Right lobe of liver (tissue), 6 donors: ENCODE data around the gene CIDEC. TPM values are rescaled to one million over a fixed set of nuclear protein-coding genes. Genes with fewer than 3 reads are reported as not detected.

Experiments
- ATAC-seq, 4 donors: fragments of 200-7000 bp; cut with Tn5 transposase; one replicate each; pipeline ENCODE4 v1.9.1; 2020; ENCODE audit warnings: mild to moderate bottlenecking in 4 of 4, moderate library complexity in 4 of 4
- DNase-seq, 3 donors: peaks; one replicate each; pipeline ENCODE4 v3.0.0-alpha.2; 2020
- H3K27ac ChIP-seq, 3 donors: fragments of 200-600 bp; one replicate each; pipeline ENCODE4 v1.8.0; 2022
- H3K27me3 ChIP-seq, 2 donors: fragments of 200-600 bp; one replicate each; pipeline ENCODE4 v1.8.0; 2022
- H3K36me3 ChIP-seq, 4 donors: fragments of 200-600 bp; sonication (generic) in 1 of 4; one replicate each; pipeline versions ENCODE4 v1.5.1 to v1.8.0; 2017 to 2022; ENCODE audit warnings: control low read depth in 1 of 4
- H3K4me1 ChIP-seq, 4 donors: fragments of 200-600 bp; sonication (generic) in 1 of 4; one replicate each; pipeline versions ENCODE4 v1.5.1 to v1.8.0; 2017 to 2022; ENCODE audit warnings: control low read depth in 1 of 4
- H3K4me3 ChIP-seq, 3 donors: fragments of 200-600 bp; one replicate each; pipeline ENCODE4 v1.8.0; 2022
- H3K9me3 ChIP-seq, 4 donors: fragments of 200-600 bp; sonication (generic) in 1 of 4; one replicate each; pipeline versions ENCODE4 v1.5.1 to v1.8.0; 2017 to 2022; ENCODE audit warnings: control low read depth in 1 of 4
- POLR2A ChIP-seq: fragments of 450-650 bp; IDR thresholded peaks from one replicate; pipeline ENCODE4 v1.6.1; 2017; ENCODE audit warnings: antibody characterized with exemption, mild to moderate bottlenecking
- WGBS: methylation state at CpG from one replicate; pipeline ENCODE4 v1.1.6; 2018; ENCODE audit warnings: low coverage, low lambda C conversion rate; ENCODE audit not compliant: insufficient coverage; ENCODE audit errors: missing lambda C conversion rate; 5-methylcytosine and 5-hydroxymethylcytosine counted together
- intact Hi-C, 2 donors: fragments of 100-400 bp; cut with DNase I; formaldehyde crosslinking; loops; one replicate each; pipeline versions ENCODE4 v1.11.2 to v1.14.1; 2022
- total RNA-seq, 6 experiments: library from RNA; depleted of rRNA in 2 of 6; stranded (reverse); fragments of >200 nt in 2 of 6; fragmentation: NEBNext Ultra II Directional in 3 of 6; extraction: Animal tissue kit (Norgen Biotek cat#: 25700) in 3 of 6; gene quantifications; one replicate each; pipeline versions ENCODE4 v1.1.0 to v1.2.4, GENCODE V29; 2016 to 2023
- TF ChIP-seq, protein P1 (sequence below), 4 donors: fragments of 200-600 bp in 3 of 4; fragments of 450-650 bp in 1 of 4; IDR thresholded peaks; one replicate each; pipeline versions ENCODE4 v1.5.1 to v1.8.0; 2016 to 2022; ENCODE audit warnings: antibody characterized with exemption in 4 of 4, mild to moderate bottlenecking in 2 of 4
- donor health status: DM: no; HTN: yes; CAD: no.
- donor health status: DM: no; HTN: no; CAD: no.
- donor health status: DM: no; HTN: no; CAD: no.
- donor health status: DM: no; HTN: yes; CAD: no.
- donor health status: DM: no; HTN: yes; CAD: no.

Gene CIDEC
- total RNA-seq, 6 experiments from 2014 or later = 1.0 to 101 (median 2.7) TPM

DNA sequence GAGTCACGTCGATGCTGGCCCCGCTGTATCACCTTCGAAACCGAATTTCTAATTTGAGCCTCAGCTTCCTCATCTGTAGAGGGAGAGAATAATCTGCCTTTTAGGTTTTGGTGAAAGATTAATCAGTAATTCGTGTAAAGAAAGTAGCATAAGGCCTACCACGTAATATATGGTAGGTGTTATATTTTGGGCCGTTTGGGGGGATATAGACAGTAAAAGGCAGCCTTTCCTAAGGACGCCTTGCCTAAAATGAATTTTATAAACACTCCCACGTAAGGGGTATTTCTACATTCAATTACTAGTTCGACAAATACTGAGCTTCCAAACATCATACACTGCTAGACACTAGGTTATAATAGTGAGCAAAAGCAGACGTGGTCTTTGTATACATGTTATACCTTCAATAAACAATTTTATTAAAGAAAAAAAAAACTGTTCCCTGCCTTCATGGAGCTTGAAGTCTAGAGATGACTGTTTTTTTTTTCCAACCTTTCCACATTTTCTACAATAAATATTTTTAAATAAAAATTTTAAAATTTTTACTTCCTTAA is 11.1 kb upstream of the CIDEC start:
- Histone ChIP-seq H3K27ac (peak overlapping the region; percentile 85 to 94 (median 86)), H3K9me3 (no peaks in the 10 kb centered on the region), H3K4me3 (peak overlapping the region; percentile 77 to 95 (median 83)), H3K36me3 (peaks cover 0 to 10% (median 0%) of the 10 kb centered on the region in 4 donors), H3K27me3 (no peaks in the 10 kb centered on the region), H3K4me1 (peaks cover 0 to 16% (median 4%) of the 10 kb centered on the region in 4 donors)
- DNase-seq (no peak), ATAC-seq (no peak)
- 3% methylated on average over 12 of the region's 12 CpGs for WGBS
- no peak for TF ChIP-seq POLR2A
- TF ChIP-seq, protein P1, sequence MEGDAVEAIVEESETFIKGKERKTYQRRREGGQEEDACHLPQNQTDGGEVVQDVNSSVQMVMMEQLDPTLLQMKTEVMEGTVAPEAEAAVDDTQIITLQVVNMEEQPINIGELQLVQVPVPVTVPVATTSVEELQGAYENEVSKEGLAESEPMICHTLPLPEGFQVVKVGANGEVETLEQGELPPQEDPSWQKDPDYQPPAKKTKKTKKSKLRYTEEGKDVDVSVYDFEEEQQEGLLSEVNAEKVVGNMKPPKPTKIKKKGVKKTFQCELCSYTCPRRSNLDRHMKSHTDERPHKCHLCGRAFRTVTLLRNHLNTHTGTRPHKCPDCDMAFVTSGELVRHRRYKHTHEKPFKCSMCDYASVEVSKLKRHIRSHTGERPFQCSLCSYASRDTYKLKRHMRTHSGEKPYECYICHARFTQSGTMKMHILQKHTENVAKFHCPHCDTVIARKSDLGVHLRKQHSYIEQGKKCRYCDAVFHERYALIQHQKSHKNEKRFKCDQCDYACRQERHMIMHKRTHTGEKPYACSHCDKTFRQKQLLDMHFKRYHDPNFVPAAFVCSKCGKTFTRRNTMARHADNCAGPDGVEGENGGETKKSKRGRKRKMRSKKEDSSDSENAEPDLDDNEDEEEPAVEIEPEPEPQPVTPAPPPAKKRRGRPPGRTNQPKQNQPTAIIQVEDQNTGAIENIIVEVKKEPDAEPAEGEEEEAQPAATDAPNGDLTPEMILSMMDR (IDR thresholded peaks at IDR 0.05) = no peak
- intact Hi-C loops = no loop called here

DNA sequence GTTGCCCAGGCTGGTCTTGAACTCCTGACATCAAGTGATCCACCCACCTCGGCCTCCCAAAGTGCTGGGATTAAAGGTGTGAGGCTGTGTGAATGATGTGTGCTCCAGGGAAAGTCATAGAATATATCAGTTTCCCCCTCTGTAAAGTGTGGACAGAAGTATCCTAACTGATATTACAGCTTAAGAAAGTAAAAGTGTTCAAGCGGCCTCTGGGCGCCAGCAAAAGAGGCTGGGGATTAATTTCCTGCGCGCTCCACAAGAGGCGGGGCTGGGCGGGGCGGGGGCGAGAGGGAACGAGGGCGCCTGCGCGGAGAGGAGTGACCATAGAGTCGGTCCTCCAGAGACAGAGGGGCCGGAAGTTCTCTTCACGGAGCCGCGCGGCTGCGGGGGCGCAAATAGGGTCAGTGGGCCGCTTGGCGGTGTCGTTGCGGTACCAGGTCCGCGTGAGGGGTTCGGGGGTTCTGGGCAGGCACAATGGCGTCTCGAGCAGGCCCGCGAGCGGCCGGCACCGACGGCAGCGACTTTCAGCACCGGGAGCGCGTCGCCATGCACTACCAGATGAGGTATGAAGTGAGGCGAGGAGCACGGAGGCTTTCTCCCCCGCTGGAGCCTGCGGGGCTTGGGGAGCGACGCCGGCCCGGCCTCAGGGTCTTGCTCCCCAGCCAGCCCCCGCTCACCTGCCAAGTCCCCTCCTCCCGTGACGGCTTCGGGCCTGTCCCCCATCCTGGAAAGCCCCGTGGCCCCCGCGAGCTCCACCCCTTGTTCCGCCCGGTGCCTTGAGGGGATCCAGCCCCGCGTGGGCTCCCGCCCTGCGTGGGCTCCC is 10.4 kb upstream of the CIDEC start, which contains the start of gene JAGN1:
JAGN1 (plus strand) TSS at position 362 of the 823 bp plus-strand sequence; CDS start at position 475, 113 bp downstream.
- peak; percentile 85 for TF ChIP-seq POLR2A
- TF ChIP-seq, protein P1 (IDR thresholded peaks at IDR 0.05) = peak in 2 of 4 donors; percentile 6 to 9

DNA sequence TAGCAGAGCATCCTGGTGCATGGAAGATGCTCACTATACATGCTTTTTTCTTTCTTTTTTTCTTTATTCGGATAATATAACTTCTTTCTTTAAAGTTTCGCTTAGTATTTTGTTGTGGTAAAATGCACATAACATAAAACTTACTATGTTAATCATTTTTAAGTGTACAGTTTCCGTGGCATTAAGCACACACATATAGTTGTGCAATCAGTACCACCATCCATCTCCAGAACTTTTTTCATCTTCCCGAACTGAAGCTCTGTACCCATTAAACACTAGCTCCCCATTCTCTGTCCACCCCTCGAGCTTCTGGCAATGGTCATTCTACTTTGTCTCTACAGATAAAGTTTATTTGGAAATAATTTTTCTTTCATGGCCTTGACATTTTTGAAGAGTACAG is 9.4 kb upstream of the CIDEC start:
- Histone ChIP-seq H3K36me3 (peaks cover 0 to 10% (median 0%) of the 10 kb centered on the region in 4 donors), H3K9me3 (no peaks in the 10 kb centered on the region), H3K4me3 (no peak overlapping the region), H3K27ac (no peak overlapping the region), H3K27me3 (no peaks in the 10 kb centered on the region), H3K4me1 (peaks cover 0 to 14% (median 4%) of the 10 kb centered on the region in 4 donors)
- intact Hi-C loops = no loop called here
- 71% methylated on average over 5 of the region's 5 CpGs for WGBS
- DNase-seq (no peak), ATAC-seq (no peak)
- TF ChIP-seq POLR2A = no peak
- TF ChIP-seq, protein P1 (IDR thresholded peaks at IDR 0.05) = no peak

More for the DNA sequence above, 10.4 kb upstream of the CIDEC start, which contains the start of gene JAGN1:
- peak within 1 kb of the TSS; percentile 85 to 94 (median 86) for H3K27ac ChIP-seq
- no peaks in the 10 kb centered on the region for H3K27me3 ChIP-seq
- peak within 1 kb of the TSS; percentile 77 to 95 (median 83) for H3K4me3 ChIP-seq
- peak; percentile 96 to 99 (median 98) for ATAC-seq
- H3K36me3 ChIP-seq = peaks cover 0 to 10% (median 0%) of the 10 kb centered on the region in 4 donors
- H3K4me1 ChIP-seq = peaks cover 0 to 14% (median 4%) of the 10 kb centered on the region in 4 donors
- 0% methylated on average over 16 of the region's 62 CpGs for WGBS
- H3K9me3 ChIP-seq = no peaks in the 10 kb centered on the region
- intact Hi-C loops = no loop called here
- peak; percentile 91 to 92 (median 91) for DNase-seq

DNA sequence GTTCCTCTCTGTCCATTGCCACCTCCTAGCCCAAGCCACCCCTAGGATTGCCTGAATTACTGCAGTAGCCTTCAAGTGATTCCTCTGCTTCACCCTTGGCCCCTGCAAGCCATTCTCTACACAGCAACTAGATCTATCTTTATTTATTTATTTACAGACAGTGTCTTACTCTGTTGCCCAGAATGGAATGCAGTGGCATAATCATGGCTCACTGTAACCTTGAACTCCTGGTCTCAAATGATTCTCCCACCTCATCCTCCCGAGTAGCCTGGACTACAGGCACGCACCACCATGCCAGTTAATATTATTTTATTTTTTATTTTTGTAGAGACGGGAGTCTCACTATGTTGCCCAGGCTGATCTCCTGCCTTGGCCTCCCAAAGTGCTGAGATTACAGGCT is 8.5 kb upstream of the CIDEC start:
- no peaks in the 10 kb centered on the region for H3K27me3 ChIP-seq
- no peak overlapping the region for H3K4me3 ChIP-seq
- no peaks in the 10 kb centered on the region for H3K9me3 ChIP-seq
- DNase-seq (no peak), ATAC-seq (no peak)
- intact Hi-C loops = no loop called here
- TF ChIP-seq, protein P1 (IDR thresholded peaks at IDR 0.05) = no peak
- no peak for TF ChIP-seq POLR2A
- peaks cover 0 to 10% (median 0%) of the 10 kb centered on the region in 4 donors for H3K36me3 ChIP-seq
- H3K27ac ChIP-seq = no peak overlapping the region
- peaks cover 0 to 14% (median 4%) of the 10 kb centered on the region in 4 donors for H3K4me1 ChIP-seq
- WGBS = 66% methylated on average over 3 of the region's 3 CpGs
